ENCODE measurements around the gene ADGRA1. TPM values are rescaled to one million over a fixed set of nuclear protein-coding genes. Genes with fewer than 3 reads are reported as not detected.

The ADGRA1 gene
- total and polyA plus RNA-seq, 2 of the 8 experiments (the other 6 are each of a cell fraction or from before 2014, with no cell fraction given), result 0.17 to 0.21 TPM

- no peaks in the 10 kb centered on the region for H3K9me3 ChIP-seq (ENCODE audit: insufficient read depth in 2 of 2, low read depth in 1 of 2, low read length in 1 of 2)
- no peak overlapping the region for H2AFZ ChIP-seq (ENCODE audit: low read length)
- H2AK5ac ChIP-seq (ENCODE audit: low read depth, low read length), result no peak overlapping the region
- H3K18ac ChIP-seq (ENCODE audit: extremely low read depth, low read length), result no peak overlapping the region
- no peaks in the 10 kb centered on the region for H3K27me3 ChIP-seq (replicated peaks in 1 of 4; ENCODE audit: control insufficient read depth in 3 of 4, extremely low read depth in 1 of 4, insufficient read depth in 3 of 4, low read length in 3 of 4)
- no peak overlapping the region for H3K23ac ChIP-seq (ENCODE audit: insufficient read length)
- H2BK12ac ChIP-seq (ENCODE audit: low read depth, low read length), result no peak overlapping the region
- no peak overlapping the region for H4K8ac ChIP-seq (ENCODE audit: extremely low read depth, insufficient read depth, low read length)
- H3K4me3 ChIP-seq (ENCODE audit: extremely low read depth in 1 of 4, insufficient read depth in 2 of 4, low read depth in 3 of 4, low read length in 4 of 4), result no peak overlapping the region
- no peaks in the 10 kb centered on the region for H3K36me3 ChIP-seq (ENCODE audit: control insufficient read depth in 2 of 4, insufficient read depth in 4 of 4, low read length in 3 of 4)
- no peaks in the 10 kb centered on the region for H3K79me1 ChIP-seq (ENCODE audit: low read depth, low read length)
- H2BK5ac ChIP-seq (ENCODE audit: low read depth, low read length), result no peak overlapping the region
- H2BK20ac ChIP-seq (ENCODE audit: low read length), result no peak overlapping the region
- ChIA-PET CTCF (ENCODE audit: partially characterized antibody) (interaction anchor here (0.9 to 1.6 kb wide), 4 partner anchors 8 to 229 kb away, joined by 3 to 4 read pairs (median 3); no protein-coding TSS in a partner anchor), POLR2A (ENCODE audit: partially characterized antibody) (no interaction called here)
- no peak overlapping the region for H3K27ac ChIP-seq (ENCODE audit: low read depth, low read length)
- H3K14ac ChIP-seq (ENCODE audit: insufficient read length), result no peak overlapping the region
- no peak overlapping the region for H3K9ac ChIP-seq (replicated peaks in 1 of 4; ENCODE audit: extremely low read depth in 1 of 4, low read depth in 3 of 4, low read length in 3 of 4)
- H3K23me2 ChIP-seq (ENCODE audit: low read depth, low read length), result no peaks in the 10 kb centered on the region; the same call in 1 of the 2 replicates
- H3K4ac ChIP-seq (replicated peaks; ENCODE audit: insufficient read length, low read depth, low read length), result no peak overlapping the region
- peaks cover 0 to 4% of the 10 kb centered on the region in 2 experiments for H4K20me1 ChIP-seq (replicated peaks in 1 of 2; ENCODE audit: control insufficient read depth in 1 of 2, insufficient read depth in 2 of 2, low read length in 2 of 2)
- FAIRE-seq (no peak), DNase-seq (ENCODE audit: low read depth in 1 of 2, low spot score in 2 of 2) (no peak)
- no peak overlapping the region for H4K5ac ChIP-seq (ENCODE audit: insufficient read length, low read depth, low read length)
- no peak overlapping the region for H3K56ac ChIP-seq (replicated peaks; ENCODE audit: insufficient read length, low read depth, low read length)
- no peak overlapping the region for H4K91ac ChIP-seq (replicated peaks; ENCODE audit: insufficient read length, low read length)
- no peak overlapping the region for H2BK120ac ChIP-seq (replicated peaks; ENCODE audit: low read depth, low read length)
- H2BK15ac ChIP-seq (ENCODE audit: low read length), result no peak overlapping the region
- H3K4me1 ChIP-seq (replicated peaks in 1 of 4; ENCODE audit: control insufficient read depth in 3 of 4, insufficient read depth in 4 of 4, low read length in 3 of 4), result no peaks in the 10 kb centered on the region
- no peak overlapping the region for H3K4me2 ChIP-seq (ENCODE audit: insufficient read depth in 1 of 2, low read depth in 2 of 2, low read length in 2 of 2)
- H3K79me2 ChIP-seq (ENCODE audit: control insufficient read depth in 1 of 2, insufficient read depth in 2 of 2, low read length in 2 of 2), result no peaks in the 10 kb centered on the region
- WGBS, 2 experiments (ENCODE audit: extremely low coverage in 1 of 2, insufficient coverage in 1 of 2, insufficient read length in 1 of 2, insufficient replicate concordance in 2 of 2, low coverage in 1 of 2, low lambda C conversion rate in 2 of 2, missing lambda C conversion rate in 1 of 2), result 83% methylated on average over 14 of the region's 14 CpGs; no CpG with 5 or more reads in 1 of the 2 experiments
- no peak for TF ChIP-seq HDAC2 (IDR thresholded peaks at IDR 0.05; ENCODE audit: borderline replicate concordance in 1 of 2, low read depth in 2 of 2, low read length in 2 of 2)
- no peak for TF ChIP-seq SP1 (IDR thresholded peaks at IDR 0.05; ENCODE audit: low read depth, low read length)
- no peak for TF ChIP-seq SP2 (IDR thresholded peaks at IDR 0.05; ENCODE audit: low read length)
- TF ChIP-seq CTCF (IDR thresholded peaks at IDR 0.05; ENCODE audit: control extremely low read depth in 1 of 3, insufficient read depth in 1 of 3, low read depth in 1 of 3, low read length in 3 of 3), result no peak
- no peak for TF ChIP-seq BACH1 (IDR thresholded peaks at IDR 0.05; ENCODE audit: low read length)
- no peak for TF ChIP-seq RXRA (IDR thresholded peaks at IDR 0.05; ENCODE audit: insufficient read depth, low read depth, low read length)
- no peak for TF ChIP-seq MAX (IDR thresholded peaks at IDR 0.05)
These were observed 41.3 kb upstream of the ADGRA1 start for GRCh38 chr10:133046390-133046765.
